Upper lobe of left lung (tissue), 4 donors: ENCODE results near the gene MKRN1.

Experiments
- CTCF ChIP-seq, 6 experiments: fragments of 450-650 bp in 4 of 6; fragments of 200-600 bp in 2 of 6; sonication (generic) in 2 of 6; IDR thresholded peaks; one replicate each; pipeline ENCODE4 v1.5.1; 2016 to 2019; ENCODE audit warnings: antibody characterized with exemption in 6 of 6
- POLR2AphosphoS5 ChIP-seq, 2 donors: sonication (generic); formaldehyde crosslinking; IDR thresholded peaks; one replicate each; pipeline ENCODE4 v1.5.1; 2017; ENCODE audit warnings: antibody characterized with exemption in 2 of 2

- TF ChIP-seq POLR2AphosphoS5 (IDR thresholded peaks at IDR 0.05), result no peak
- no peak for TF ChIP-seq CTCF (IDR thresholded peaks at IDR 0.05)
These were observed 23.6 kb downstream of the MKRN1 start for GRCh38 chr7:140455743-140456142.
